Measurements from ENCODE around the gene NDUFAF4.

GRCh38 chr6:96872976-96873375 is 24.7 kb downstream of the NDUFAF4 start:
- TF ChIP-seq REST (IDR thresholded peaks at IDR 0.05; ENCODE audit: insufficient read depth in 1 of 2, low read depth in 2 of 2, low read length in 2 of 2): no peak
- TF ChIP-seq POLR2AphosphoS5 (IDR thresholded peaks at IDR 0.05; ENCODE audit: low read depth, low read length): no peak
- no peak for TF ChIP-seq FOXP2 (optimal IDR thresholded peaks at IDR 0.05; ENCODE audit: borderline replicate concordance, extremely low read depth, extremely low read length, insufficient read depth)
- no peak for TF ChIP-seq SIN3A (IDR thresholded peaks at IDR 0.05; ENCODE audit: borderline replicate concordance, insufficient read depth, low read length)
